Right lobe of liver (tissue), 6 donors: ENCODE data around the gene NT5C3B. TPM values are rescaled to one million over a fixed set of nuclear protein-coding genes. Genes with fewer than 3 reads are reported as not detected.
A peak's percentile ranks its signal among the peaks of the same experiment; 100 is the strongest.

Source experiments
- ATAC-seq, 4 donors: fragments of 200-7000 bp; cut with Tn5 transposase; one replicate each; pipeline ENCODE4 v1.9.1; 2020; ENCODE audit warnings: mild to moderate bottlenecking in 4 of 4, moderate library complexity in 4 of 4
- DNase-seq, 3 donors: peaks; one replicate each; pipeline ENCODE4 v3.0.0-alpha.2; 2020
- H3K27ac ChIP-seq, 3 donors: fragments of 200-600 bp; one replicate each; pipeline ENCODE4 v1.8.0; 2022
- H3K27me3 ChIP-seq, 2 donors: fragments of 200-600 bp; one replicate each; pipeline ENCODE4 v1.8.0; 2022
- H3K36me3 ChIP-seq, 4 donors: fragments of 200-600 bp; sonication (generic) in 1 of 4; one replicate each; pipeline versions ENCODE4 v1.5.1 to v1.8.0; 2017 to 2022; ENCODE audit warnings: control low read depth in 1 of 4
- H3K4me1 ChIP-seq, 4 donors: fragments of 200-600 bp; sonication (generic) in 1 of 4; one replicate each; pipeline versions ENCODE4 v1.5.1 to v1.8.0; 2017 to 2022; ENCODE audit warnings: control low read depth in 1 of 4
- H3K4me3 ChIP-seq, 3 donors: fragments of 200-600 bp; one replicate each; pipeline ENCODE4 v1.8.0; 2022
- H3K9me3 ChIP-seq, 4 donors: fragments of 200-600 bp; sonication (generic) in 1 of 4; one replicate each; pipeline versions ENCODE4 v1.5.1 to v1.8.0; 2017 to 2022; ENCODE audit warnings: control low read depth in 1 of 4
- CTCF ChIP-seq, 4 donors: fragments of 200-600 bp in 3 of 4; fragments of 450-650 bp in 1 of 4; IDR thresholded peaks; one replicate each; pipeline versions ENCODE4 v1.5.1 to v1.8.0; 2016 to 2022; ENCODE audit warnings: antibody characterized with exemption in 4 of 4, mild to moderate bottlenecking in 2 of 4
- POLR2A ChIP-seq: fragments of 450-650 bp; IDR thresholded peaks from one replicate; pipeline ENCODE4 v1.6.1; 2017; ENCODE audit warnings: antibody characterized with exemption, mild to moderate bottlenecking
- WGBS: methylation state at CpG from one replicate; pipeline ENCODE4 v1.1.6; 2018; ENCODE audit warnings: low coverage, low lambda C conversion rate; ENCODE audit not compliant: insufficient coverage; ENCODE audit errors: missing lambda C conversion rate; 5-methylcytosine and 5-hydroxymethylcytosine counted together
- intact Hi-C, 2 donors: fragments of 100-400 bp; cut with DNase I; formaldehyde crosslinking; loops; one replicate each; pipeline versions ENCODE4 v1.11.2 to v1.14.1; 2022
- total RNA-seq, 6 experiments: library from RNA; depleted of rRNA in 2 of 6; stranded (reverse); fragments of >200 nt in 2 of 6; fragmentation: NEBNext Ultra II Directional in 3 of 6; extraction: Animal tissue kit (Norgen Biotek cat#: 25700) in 3 of 6; gene quantifications; one replicate each; pipeline versions ENCODE4 v1.1.0 to v1.2.4, GENCODE V29; 2016 to 2023
- donor health status: DM: no; HTN: yes; CAD: no.
- donor health status: DM: no; HTN: no; CAD: no.
- donor health status: DM: no; HTN: no; CAD: no.
- donor health status: DM: no; HTN: yes; CAD: no.
- donor health status: DM: no; HTN: yes; CAD: no.

Gene NT5C3B
- total RNA-seq, 6 experiments from 2014 or later, result 19.9 to 30.7 (median 23.1) TPM

- Histone ChIP-seq H3K27me3 (no peaks in the 10 kb centered on the region), H3K4me1 (peaks cover 0 to 10% (median 2%) of the 10 kb centered on the region in 4 donors), H3K4me3 (peak within 1 kb of the TSS; percentile 70 to 82 (median 80)), H3K36me3 (no peaks in the 10 kb centered on the region), H3K27ac (peak within 1 kb of the TSS in 1 of 3 donors; percentile 13), H3K9me3 (no peaks in the 10 kb centered on the region)
- TF ChIP-seq POLR2A, result peak; percentile 42
- TF ChIP-seq CTCF (IDR thresholded peaks at IDR 0.05), result peak; percentile 55 to 80 (median 76)
- ATAC-seq (peak; percentile 89 to 95 (median 93)), DNase-seq (peak; percentile 81 to 83 (median 82))
- WGBS, result 0% methylated on average over 2 of the region's 96 CpGs
- intact Hi-C loops, result loop anchor here (10.0 kb wide), 2 partner anchors 73 to 143 kb away; no protein-coding TSS in a partner anchor
Measured at GRCh38 chr17:41811549-41812380, 24.3 kb downstream of the NT5C3B start, which contains the start of gene P3H4. P3H4 (minus strand) TSS chr17:41811949; CDS start chr17:41811915, 34 bp downstream.

- TF ChIP-seq POLR2A, result no peak
- TF ChIP-seq CTCF (IDR thresholded peaks at IDR 0.05), result no peak
- DNase-seq (peak in 1 of 3 donors; percentile 49), ATAC-seq (peak in 1 of 4 donors; percentile 13)
- Histone ChIP-seq H3K27ac (peak overlapping the region in 1 of 3 donors; percentile 13), H3K9me3 (no peaks in the 10 kb centered on the region), H3K36me3 (no peaks in the 10 kb centered on the region), H3K4me3 (peak overlapping the region; percentile 70 to 82 (median 80)), H3K27me3 (no peaks in the 10 kb centered on the region), H3K4me1 (peaks cover 0 to 10% (median 2%) of the 10 kb centered on the region in 4 donors)
- WGBS, result 57% methylated on average over 16 of the region's 58 CpGs
- intact Hi-C loops, result loop anchor here (10.0 kb wide), 2 partner anchors 74 to 144 kb away; no protein-coding TSS in a partner anchor
Measured at GRCh38 chr17:41810659-41811548, 25.1 kb downstream of the NT5C3B start.

- Histone ChIP-seq H3K4me1 (peaks cover 0 to 5% (median 0%) of the 10 kb centered on the region in 4 donors), H3K27me3 (no peaks in the 10 kb centered on the region), H3K27ac (no peak overlapping the region), H3K4me3 (no peak overlapping the region), H3K36me3 (no peaks in the 10 kb centered on the region), H3K9me3 (no peaks in the 10 kb centered on the region)
- no peak for DNase-seq
- ATAC-seq, result no peak
- TF ChIP-seq POLR2A (no peak), CTCF (IDR thresholded peaks at IDR 0.05) (no peak)
- intact Hi-C loops, result no loop called here
- WGBS, result 40% methylated on average over 2 of the region's 8 CpGs
Measured at GRCh38 chr17:41806685-41807445, 29.2 kb downstream of the NT5C3B start.
